Activated naive CD4-positive, alpha-beta T cell treated with anti-CD3 and anti-CD28 coated beads, Interleukin-2, amount 10 ng/mL, durations not matched to agents 5 hours and 36 hours (primary cell): Measurements from ENCODE around the gene C2orf81. TPM values are rescaled to one million over a fixed set of nuclear protein-coding genes. Genes with fewer than 3 reads are reported as not detected.

Experiments
- total RNA-seq, 2 experiments: library from RNA; stranded (reverse); gene quantifications; one replicate each; pipeline ENCODE4 v1.2.3, GENCODE V29; 2021

Gene C2orf81
- 1 to 10 TPM; 3.3 to 3.8 TPM for total RNA-seq

DNA sequence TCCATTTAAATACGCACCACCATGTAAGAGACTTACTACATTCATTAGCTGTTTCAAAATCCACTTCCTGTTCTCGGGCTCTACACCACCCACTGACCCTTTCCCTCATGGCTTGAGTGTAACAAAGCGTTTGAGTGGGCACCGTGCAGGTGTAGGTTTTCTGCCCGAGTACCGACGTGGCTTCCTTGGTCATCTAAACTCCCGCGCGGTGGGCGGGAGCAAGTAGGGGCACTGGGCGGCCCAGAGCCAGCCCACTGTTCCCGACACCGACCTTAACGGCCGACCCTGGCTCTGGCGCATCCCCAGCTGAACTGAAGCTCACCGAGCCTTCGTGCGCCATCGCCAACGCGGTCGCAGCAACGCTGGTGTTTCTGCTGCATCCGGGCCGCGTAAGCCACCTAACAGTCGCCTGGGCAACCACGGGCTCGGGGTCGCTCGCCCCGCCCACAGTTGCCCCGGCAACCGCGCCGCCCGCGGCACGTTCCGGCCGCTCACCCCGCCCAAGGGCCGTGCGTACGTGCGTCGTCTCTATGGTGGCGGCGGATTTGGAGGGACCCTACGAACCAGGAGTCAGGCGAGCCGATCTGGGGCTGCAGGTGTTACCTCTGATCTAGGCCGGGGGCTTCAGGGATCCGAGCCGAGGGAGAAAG lies at the start of gene C2orf81, which contains the start of gene WDR54:
Gene C2orf81 (minus strand): TSS at position 399 of the 650 bp plus-strand sequence. CDS start 59 bp downstream, at position 340.
Gene WDR54 (plus strand): TSS at position 510 of the 650 bp plus-strand sequence. CDS start 424 bp downstream, outside the sequence.

DNA sequence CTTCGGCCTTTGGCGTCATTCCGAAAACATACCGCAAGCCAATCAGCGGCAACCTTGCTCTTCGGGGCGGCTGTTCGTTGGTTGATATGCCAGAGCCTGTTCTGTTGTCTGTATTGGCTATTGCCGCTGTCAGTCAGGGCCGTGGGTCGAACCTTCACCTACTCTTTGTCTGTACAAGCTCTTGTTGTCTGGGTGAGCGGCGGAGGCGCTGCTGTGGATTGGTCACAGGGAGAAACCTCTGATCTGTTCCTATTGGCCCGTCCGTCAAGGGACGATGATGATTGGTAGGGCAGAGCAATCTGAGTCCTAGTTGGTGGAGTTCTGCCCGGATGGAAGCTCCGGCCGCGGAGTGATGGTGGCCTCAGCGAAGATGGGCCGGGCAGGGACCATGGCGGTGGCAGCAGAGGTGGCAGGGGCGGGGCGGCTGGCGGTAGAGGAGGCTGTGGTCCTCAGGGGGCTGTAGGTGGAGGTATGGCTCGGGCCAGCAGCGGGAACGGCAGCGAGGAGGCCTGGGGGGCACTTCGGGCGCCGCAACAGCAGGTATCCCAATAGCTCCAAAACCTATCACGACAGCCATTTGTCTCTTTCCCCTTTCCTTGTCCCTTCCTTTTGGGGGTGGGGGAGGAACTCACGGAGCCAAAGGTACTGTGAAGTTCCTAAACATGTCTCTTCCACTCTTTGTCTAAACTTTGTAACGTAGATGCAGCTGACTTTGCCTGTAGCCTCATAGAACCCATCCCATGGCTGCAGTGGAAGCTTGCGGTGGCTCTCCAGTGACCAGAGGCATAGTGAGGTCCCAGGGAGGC lies 36.9 kb upstream of the C2orf81 start, which contains the start of gene WBP1:
Gene WBP1 (plus strand): TSS at position 307 of the 806 bp plus-strand sequence. CDS start 165 bp downstream, at position 472.

GRCh38 chr2:74454654-74455511 lies 33.5 kb upstream of the C2orf81 start, which contains the start of gene INO80B:
Gene INO80B (plus strand): TSS chr2:74455087. CDS start chr2:74455117, 30 bp downstream.

GRCh38 chr2:74441690-74442482 lies 20.5 kb upstream of the C2orf81 start, which contains the start of gene RTKN:
Gene RTKN (minus strand): TSS chr2:74441937. CDS start chr2:74441816, 121 bp downstream.

DNA sequence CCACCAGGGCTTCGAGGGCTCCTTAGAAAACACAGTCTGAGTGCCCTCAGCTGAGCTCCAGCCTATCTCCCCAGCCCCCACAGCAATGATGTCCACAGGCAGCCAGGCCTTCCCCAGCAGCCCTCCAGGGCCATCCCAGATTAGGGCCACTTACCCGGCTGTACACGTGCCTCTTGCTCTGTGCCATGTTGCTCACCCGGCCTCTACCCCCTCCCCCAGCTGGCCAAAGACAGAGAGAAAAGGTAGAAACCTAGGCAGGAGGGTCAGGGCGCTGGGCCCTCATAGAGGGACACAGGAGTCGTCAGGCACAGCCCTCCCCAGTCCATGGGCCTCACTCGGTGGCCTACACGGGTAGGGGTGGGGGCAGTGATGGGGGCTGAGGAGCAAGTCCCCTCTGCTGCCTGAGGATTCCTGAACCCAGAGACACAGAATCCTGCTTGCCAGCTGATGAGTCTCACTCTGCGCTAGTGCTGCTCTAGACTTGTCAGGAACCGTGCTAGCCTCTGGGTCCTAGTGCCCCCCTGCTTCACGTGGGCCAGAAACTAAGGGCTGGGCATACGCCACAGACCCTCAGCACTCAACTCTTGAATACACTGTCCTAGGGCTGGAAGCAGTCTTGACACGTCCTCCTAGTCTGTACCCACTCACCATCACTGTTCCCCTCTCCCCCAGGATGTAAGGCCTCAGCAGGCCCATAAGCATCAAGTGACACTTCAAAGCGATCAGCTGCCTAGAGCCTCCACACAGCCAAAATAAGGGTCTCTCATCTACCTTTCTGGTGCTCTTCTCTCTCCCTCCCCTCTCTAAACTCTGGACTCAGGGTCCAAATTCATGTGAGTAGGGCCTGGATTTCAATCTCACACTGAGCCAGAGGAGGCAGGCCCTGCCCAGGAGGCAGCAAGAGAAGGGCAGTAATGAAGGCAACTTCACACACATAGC lies 41.3 kb downstream of the C2orf81 start, which contains the start of gene DCTN1:
Gene DCTN1 (minus strand): TSS at position 461 of the 939 bp plus-strand sequence. CDS start 274 bp downstream, at position 187.

Other genes with a start within 250 kb of the C2orf81 start
- gene MOB1A, start 242.7 kb downstream of the C2orf81 start, total RNA-seq, result 100 to 1,000 TPM; 153 to 156 TPM
- 100 to 1,000 TPM; 111 to 116 TPM for gene MTHFD2, start 223.0 kb downstream of the C2orf81 start, total RNA-seq
- gene SLC4A5, start 78.2 kb downstream of the C2orf81 start, total RNA-seq, result 1 to 10 TPM; 2.8 to 4.6 TPM
- gene DCTN1, start 41.3 kb downstream of the C2orf81 start, total RNA-seq, result 100 to 1,000 TPM; 104 to 111 TPM
- gene WDR54, start 111 bp upstream of the C2orf81 start, total RNA-seq, result 10 to 100 TPM; 78.2 to 79.5 TPM
- under 1 TPM; 0.81 to 0.84 TPM for gene RTKN, start 20.3 kb upstream of the C2orf81 start, total RNA-seq
- 10 to 100 TPM; 42.9 to 47.0 TPM for gene INO80B, start 33.5 kb upstream of the C2orf81 start, total RNA-seq
- gene WBP1, start 36.8 kb upstream of the C2orf81 start, total RNA-seq, result 10 to 100 TPM; 54.2 to 57.3 TPM
- gene MOGS, start 43.8 kb upstream of the C2orf81 start, total RNA-seq, result 10 to 100 TPM; 65.6 to 65.7 TPM
- 100 to 1,000 TPM; 122 to 123 TPM for gene MRPL53, start 51.1 kb upstream of the C2orf81 start, total RNA-seq
- 10 to 100 TPM; 24.8 to 26.2 TPM for gene CCDC142, start 61.4 kb upstream of the C2orf81 start, total RNA-seq
- 10 to 100 TPM; 38.3 to 44.5 TPM for gene TTC31, start 61.5 kb upstream of the C2orf81 start, total RNA-seq
- under 1 TPM in 1 of 2 experiments, not detected in 1; 0.35 TPM for gene LBX2, start 78.0 kb upstream of the C2orf81 start, total RNA-seq
- 10 to 100 TPM; 26.2 to 29.8 TPM for gene PCGF1, start 86.1 kb upstream of the C2orf81 start, total RNA-seq
- gene TLX2, start 92.8 kb upstream of the C2orf81 start, total RNA-seq, result under 1 TPM; 0.55 to 0.63 TPM
- under 1 TPM; 0.10 to 0.26 TPM for gene DQX1, start 104.6 kb upstream of the C2orf81 start, total RNA-seq
- 100 to 1,000 TPM; 109 to 110 TPM for gene AUP1, start 108.1 kb upstream of the C2orf81 start, total RNA-seq
- gene HTRA2, start 108.3 kb upstream of the C2orf81 start, total RNA-seq, result 10 to 100 TPM; 39.7 to 44.2 TPM
- gene LOXL3, start 132.3 kb upstream of the C2orf81 start, total RNA-seq, result under 1 TPM; 0.07 to 0.10 TPM
- gene DOK1, start 133.1 kb upstream of the C2orf81 start, total RNA-seq, result 10 to 100 TPM; 28.2 to 30.7 TPM
- gene M1AP, start 226.7 kb upstream of the C2orf81 start, total RNA-seq, result not detected
- gene SEMA4F, start 232.6 kb upstream of the C2orf81 start, total RNA-seq, result 1 to 10 TPM; 6.5 to 6.9 TPM